GM06990 (cell line): ENCODE data around the gene IPO11.

ENCODE experiments used
- DNase-seq: peaks from one replicate; pipeline ENCODE4 v3.0.0-alpha.2; 2011; ENCODE audit not compliant: insufficient read length; ENCODE audit errors: extremely low read depth
- H3K27me3 ChIP-seq: replicated peaks from 2 replicates; pipeline ENCODE4 v1.6.0; 2011; ENCODE audit warnings: low read length; ENCODE audit not compliant: control insufficient read depth, insufficient read depth
- H3K36me3 ChIP-seq: 2 replicates; pipeline ENCODE4 v1.5.1; 2011; ENCODE audit warnings: low read length; ENCODE audit not compliant: control insufficient read depth, insufficient read depth
- H3K4me3 ChIP-seq: replicated peaks from 2 replicates; pipeline ENCODE4 v1.5.1; 2011; ENCODE audit warnings: low read depth, mild to moderate bottlenecking, control low read depth, low read length
- CTCF ChIP-seq: IDR thresholded peaks from 2 replicates; pipeline ENCODE4 v1.5.1; 2011; ENCODE audit warnings: low read length, control low read depth, mild to moderate bottlenecking, inconsistent platforms; ENCODE audit not compliant: insufficient read depth, poor library complexity, severe bottlenecking

IPO11 gene

DNA sequence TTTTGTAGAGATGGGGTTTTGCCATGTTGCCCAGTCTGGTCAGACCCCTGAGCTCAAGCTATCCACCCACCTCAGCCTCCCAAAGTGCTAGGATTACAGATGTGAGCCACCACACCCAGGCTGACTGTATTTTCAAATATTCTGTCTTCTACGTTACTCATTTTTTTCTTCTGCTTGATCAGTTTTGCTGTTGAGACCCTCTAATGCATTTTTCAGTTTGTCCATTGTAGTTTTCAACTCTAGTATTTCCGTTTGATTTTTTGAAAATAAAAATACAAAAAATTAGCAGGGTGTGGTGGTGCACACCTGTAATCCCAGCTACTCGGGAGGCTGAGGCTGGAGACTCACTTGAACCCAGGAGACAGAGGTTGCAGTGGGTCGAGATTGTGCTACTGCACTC is 155.6 kb downstream of the IPO11 start:
- Histone ChIP-seq H3K27me3 (no peaks in the 10 kb centered on the region), H3K4me3 (no peak overlapping the region), H3K36me3 (peaks cover 3% of the 10 kb centered on the region)
- DNase-seq, result no peak
- no peak for TF ChIP-seq CTCF

- H3K36me3 ChIP-seq, result peaks cover 3% of the 10 kb centered on the region
- no peaks in the 10 kb centered on the region for H3K27me3 ChIP-seq
- DNase-seq, result no peak
- no peak overlapping the region for H3K4me3 ChIP-seq
- TF ChIP-seq CTCF, result no peak
These were observed 156.4 kb downstream of the IPO11 start for GRCh38 chr5:62568800-62569432.

DNA sequence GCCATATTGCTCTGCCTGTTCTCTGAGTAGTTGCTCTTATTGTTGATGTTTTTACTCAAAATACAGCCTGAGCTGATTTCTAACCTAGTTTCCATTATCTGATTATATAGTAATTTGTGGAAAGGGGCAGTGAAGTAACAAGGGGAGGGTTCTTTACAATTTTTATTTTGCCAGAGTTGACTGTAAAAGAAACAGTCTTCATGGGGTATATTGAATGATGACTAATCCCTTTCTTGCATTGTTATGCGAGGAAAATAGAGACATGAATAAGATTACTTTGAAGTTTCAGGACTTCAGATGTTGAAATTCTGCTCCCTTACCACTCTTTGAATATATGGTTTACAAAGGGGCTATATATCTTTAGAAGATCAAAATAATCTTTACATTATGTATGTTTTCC is 156.9 kb downstream of the IPO11 start:
- no peak overlapping the region for H3K4me3 ChIP-seq
- TF ChIP-seq CTCF, result no peak
- H3K36me3 ChIP-seq, result peaks cover 3% of the 10 kb centered on the region
- no peaks in the 10 kb centered on the region for H3K27me3 ChIP-seq
- DNase-seq, result no peak

DNA sequence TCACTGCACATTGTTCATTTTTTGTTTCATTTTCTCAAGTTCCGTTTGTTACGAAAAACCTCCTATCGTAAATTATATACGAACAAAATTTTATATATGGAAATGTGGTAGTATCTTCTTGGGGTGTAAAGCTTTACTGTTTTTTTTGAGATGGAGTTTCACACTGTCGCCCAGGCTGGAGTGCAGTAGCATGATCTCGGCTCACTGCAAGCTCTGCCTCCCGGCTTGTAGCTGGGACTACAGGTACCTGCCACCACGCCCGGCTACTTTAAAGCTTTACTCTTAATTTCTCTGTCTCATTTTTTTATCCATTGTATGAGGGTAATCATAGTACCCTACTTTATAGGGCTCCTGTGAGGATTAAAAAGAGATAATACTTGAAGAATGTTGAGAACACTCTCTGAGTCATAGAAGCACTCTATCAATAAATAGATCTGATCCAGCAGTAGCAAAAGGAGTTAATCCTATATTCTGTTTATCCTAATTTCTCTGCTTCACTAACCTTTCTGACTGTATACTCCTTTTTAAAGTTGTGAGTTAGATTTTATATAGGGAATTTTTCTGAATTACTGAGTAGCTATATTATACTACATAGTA is 160.5 kb downstream of the IPO11 start:
- Histone ChIP-seq H3K4me3 (no peak overlapping the region), H3K36me3 (no peaks in the 10 kb centered on the region), H3K27me3 (no peaks in the 10 kb centered on the region)
- DNase-seq, result no peak
- TF ChIP-seq CTCF, result no peak

DNA sequence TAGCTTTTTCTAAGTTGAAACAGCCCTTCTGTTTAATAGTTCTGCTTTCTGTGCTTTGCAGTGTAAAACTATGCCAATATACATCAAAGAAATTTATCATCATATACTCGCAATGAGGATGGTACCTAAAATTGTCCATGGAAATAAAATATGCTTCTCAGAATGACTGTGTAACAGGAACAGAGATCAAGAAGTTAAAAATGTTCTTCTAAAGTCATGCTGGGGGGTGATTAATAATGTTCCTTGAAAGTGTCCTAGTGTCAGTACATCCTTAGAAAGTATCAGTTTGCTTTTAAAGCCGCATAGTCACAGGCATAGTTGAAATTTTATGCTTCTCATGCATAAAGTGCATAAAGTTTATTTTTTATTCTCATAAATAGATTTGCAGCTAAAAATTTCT is 162.0 kb downstream of the IPO11 start:
- Histone ChIP-seq H3K27me3 (no peaks in the 10 kb centered on the region), H3K4me3 (no peak overlapping the region), H3K36me3 (no peaks in the 10 kb centered on the region)
- peak; percentile 24 for DNase-seq
- no peak for TF ChIP-seq CTCF
